GM12878 (cell line): ENCODE results near the gene SLC26A1. TPM values are rescaled to one million over a fixed set of nuclear protein-coding genes. Genes with fewer than 3 reads are reported as not detected.

Experiments
- BRCA1 ChIP-seq: IDR thresholded peaks from 2 replicates; pipeline ENCODE4 v1.6.1; 2011; ENCODE audit warnings: low read depth, low read length, improper control_type of control experiment
- CHD1 ChIP-seq: IDR thresholded peaks from 2 replicates; pipeline ENCODE4 v1.6.1; 2012; ENCODE audit warnings: low read depth, low read length, improper control_type of control experiment
- CREM ChIP-seq: IDR thresholded peaks from 2 replicates; pipeline ENCODE4 v1.6.1; 2014; ENCODE audit warnings: antibody characterized with exemption, low read depth
- DPF2 ChIP-seq: fragments of 450-650 bp; IDR thresholded peaks from 2 replicates; pipeline ENCODE4 v1.6.1; 2017; ENCODE audit warnings: mild to moderate bottlenecking
- EGR1 ChIP-seq, 2 experiments: IDR thresholded peaks; 1 replicate in 1 of 2; 2 replicates in 1 of 2; pipeline ENCODE4 v1.6.1; 2011 to 2012; ENCODE audit warnings: low read depth in 2 of 2, low read length in 2 of 2, borderline replicate concordance in 1 of 2, mild to moderate bottlenecking in 1 of 2, moderate library complexity in 1 of 2
- EP300 ChIP-seq, 2 experiments: fragments of 150-350 bp in 1 of 2; IDR thresholded peaks; 2 replicates each; pipeline ENCODE4 v1.6.1; 2011 to 2012; ENCODE audit warnings: low read depth in 2 of 2, low read length in 2 of 2, borderline replicate concordance in 1 of 2, improper control_type of control experiment in 1 of 2, inconsistent platforms in 1 of 2; ENCODE audit not compliant: control insufficient read depth in 1 of 2
- ESRRA ChIP-seq: IDR thresholded peaks from 2 replicates; pipeline ENCODE4 v1.6.1; 2012; ENCODE audit warnings: mild to moderate bottlenecking, low read length, improper control_type of control experiment
- FOXK2 ChIP-seq: fragments of 450-650 bp; IDR thresholded peaks from 2 replicates; pipeline ENCODE4 v1.6.1; 2017; ENCODE audit warnings: mild to moderate bottlenecking, moderate library complexity
- HCFC1 ChIP-seq: fragments of 150-350 bp; IDR thresholded peaks from 2 replicates; pipeline ENCODE4 v1.6.1; 2014; ENCODE audit warnings: low read length
- HDAC2 ChIP-seq: fragments of 200-600 bp; sonication (generic); IDR thresholded peaks from 2 replicates; pipeline ENCODE4 v1.6.1; 2017
- HDAC6 ChIP-seq: fragments of 200-600 bp; sonication (generic); IDR thresholded peaks from one replicate; pipeline ENCODE4 v1.8.0; 2017; ENCODE audit warnings: antibody characterized with exemption; ENCODE audit not compliant: unreplicated experiment
- IKZF1 ChIP-seq: fragments of 450-650 bp; conservative IDR thresholded peaks from 2 replicates; pipeline ENCODE4 v1.6.1; 2017; ENCODE audit warnings: antibody characterized with exemption, mild to moderate bottlenecking
- JUND ChIP-seq: IDR thresholded peaks from 2 replicates; pipeline ENCODE4 v1.6.1; 2012; ENCODE audit warnings: low read depth, mild to moderate bottlenecking, low read length, improper control_type of control experiment, moderate library complexity
- NFYA ChIP-seq: IDR thresholded peaks from 2 replicates; pipeline ENCODE4 v1.6.1; 2011; ENCODE audit warnings: low read depth, mild to moderate bottlenecking, low read length, improper control_type of control experiment, borderline replicate concordance
- RCOR1 ChIP-seq: conservative IDR thresholded peaks from 2 replicates; pipeline ENCODE4 v1.6.1; 2012; ENCODE audit warnings: low read depth, low read length, improper control_type of control experiment
- SPI1 ChIP-seq: IDR thresholded peaks from 2 replicates; pipeline ENCODE4 v1.6.1; 2011; ENCODE audit warnings: low read depth, mild to moderate bottlenecking, low read length, moderate library complexity, borderline replicate concordance; ENCODE audit not compliant: insufficient read depth
- STAT3 ChIP-seq: IDR thresholded peaks from 2 replicates; pipeline ENCODE4 v1.6.1; 2011; ENCODE audit warnings: low read depth, low read length, improper control_type of control experiment
- TCF7 ChIP-seq: IDR thresholded peaks from 2 replicates; pipeline ENCODE4 v1.6.1; 2014; ENCODE audit warnings: antibody characterized with exemption, borderline replicate concordance
- ZZZ3 ChIP-seq: IDR thresholded peaks from 2 replicates; pipeline ENCODE4 v1.6.1; 2011; ENCODE audit warnings: low read depth; ENCODE audit not compliant: control insufficient read depth, insufficient read length
- polyA plus RNA-seq, 11 experiments: library from polyadenylated mRNA; depleted of rRNA in 4 of 11; unstranded in 6 of 11; stranded (reverse) in 5 of 11; fragments of >200 nt; fragmentation: Nextera tagmentation in 4 of 11; fragmentation: Illumina TruSeq in 1 of 11; extraction: Ambion mirVana in 4 of 11; extraction: Trizol in 1 of 11; gene quantifications; 1 replicate in 1 of 11; 2 replicates in 10 of 11; pipeline versions ENCODE4 v1.2.1 to v1.2.3, GENCODE V29; 2011 to 2016; ENCODE audit warnings: inconsistent platforms in 2 of 11, missing spikeins in 2 of 11, low read depth in 1 of 11
- total RNA-seq, 4 experiments: library from RNA; depleted of rRNA in 3 of 4; stranded (reverse); fragments of >200 nt in 3 of 4; fragmentation: Illumina TruSeq in 1 of 4; extraction: Trizol in 1 of 4; gene quantifications; 2 replicates each; pipeline versions ENCODE4 v1.2.1 to v1.2.3, GENCODE V29; 2013 to 2021
- TF ChIP-seq, protein P1 (sequence below): fragments of 450-650 bp; IDR thresholded peaks from 2 replicates; pipeline ENCODE4 v1.6.1; 2016; ENCODE audit warnings: mild to moderate bottlenecking, moderate library complexity, borderline replicate concordance
- TF ChIP-seq, protein P2 (sequence below): IDR thresholded peaks from 2 replicates; pipeline ENCODE4 v1.6.1; 2012; ENCODE audit warnings: low read length, inconsistent platforms
- TF ChIP-seq, protein P3 (sequence below): fragments of 450-650 bp; IDR thresholded peaks from 2 replicates; pipeline ENCODE4 v1.6.1; 2017; ENCODE audit warnings: mild to moderate bottlenecking, moderate library complexity

Gene SLC26A1
- total and polyA plus RNA-seq, 10 of the 15 experiments (the other 5 are each of a cell fraction or from before 2014, with no cell fraction given) = 0.05 to 0.96 (median 0.28) TPM; not detected in 5

DNA sequence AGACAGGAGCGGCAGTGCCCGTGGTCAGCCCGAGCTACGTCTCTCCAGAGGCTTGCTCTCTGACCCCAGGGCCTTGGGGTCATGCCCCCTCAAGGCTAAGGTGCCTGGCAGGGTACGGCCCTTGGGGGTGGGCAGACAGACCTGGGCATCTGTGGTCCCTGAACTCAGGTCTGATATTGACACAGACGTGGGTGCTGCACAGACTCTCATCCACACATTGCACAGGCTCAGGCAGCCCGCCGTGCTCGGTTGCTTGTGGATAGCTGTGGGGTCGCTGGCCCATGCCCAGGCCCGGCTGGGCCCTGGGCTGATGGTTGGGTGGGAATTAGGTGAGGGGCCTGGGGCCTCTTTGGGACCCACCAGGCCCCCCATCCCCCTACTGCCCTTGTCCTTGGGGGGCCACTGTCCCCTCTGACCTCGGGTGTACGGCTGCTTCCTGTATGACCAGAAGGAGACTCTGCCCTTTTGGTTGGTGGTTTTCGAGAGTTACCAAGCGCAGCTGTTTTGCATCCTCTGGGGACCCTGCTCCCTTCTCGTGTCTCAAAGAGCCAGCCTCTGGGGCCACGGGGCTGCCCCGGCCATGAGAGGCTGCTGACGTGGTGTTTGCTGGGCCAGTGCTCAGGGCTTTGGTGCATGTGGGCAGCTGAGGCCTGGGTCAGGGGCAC, 28.3 kb upstream of the SLC26A1 start (continued):
- TF ChIP-seq JUND (no peak), HDAC6 (no peak), EGR1 (IDR thresholded peaks at IDR 0.05; ENCODE audit: borderline replicate concordance in 1 of 2, low read depth in 2 of 2, low read length in 2 of 2) (no peak), NFYA (no peak), HDAC2 (no peak), ZZZ3 (no peak), FOXK2 (no peak), TCF7 (no peak), HCFC1 (0 out of 2 replicates have a peak, but pooled peaks have one; percentile 22), RCOR1 (0 out of 2 replicates have a peak, but pooled peaks have one; percentile 36), DPF2 (peak; percentile 81; the same call in 1 of the 2 replicates), CHD1 (no peak), ESRRA (peak; percentile 66; the same call in 1 of the 2 replicates), BRCA1 (no peak), STAT3 (no peak), CREM (0 out of 2 replicates have a peak, but pooled peaks have one; percentile 19), IKZF1 (peak; percentile 55; the same call in 1 of the 2 replicates), SPI1 (no peak), EP300 (IDR thresholded peaks at IDR 0.05; ENCODE audit: borderline replicate concordance in 1 of 2, control insufficient read depth in 1 of 2, low read depth in 2 of 2, low read length in 2 of 2) (peak; percentile 48 to 52; a peak in 2 of 4 replicates)
- TF ChIP-seq, protein P1, sequence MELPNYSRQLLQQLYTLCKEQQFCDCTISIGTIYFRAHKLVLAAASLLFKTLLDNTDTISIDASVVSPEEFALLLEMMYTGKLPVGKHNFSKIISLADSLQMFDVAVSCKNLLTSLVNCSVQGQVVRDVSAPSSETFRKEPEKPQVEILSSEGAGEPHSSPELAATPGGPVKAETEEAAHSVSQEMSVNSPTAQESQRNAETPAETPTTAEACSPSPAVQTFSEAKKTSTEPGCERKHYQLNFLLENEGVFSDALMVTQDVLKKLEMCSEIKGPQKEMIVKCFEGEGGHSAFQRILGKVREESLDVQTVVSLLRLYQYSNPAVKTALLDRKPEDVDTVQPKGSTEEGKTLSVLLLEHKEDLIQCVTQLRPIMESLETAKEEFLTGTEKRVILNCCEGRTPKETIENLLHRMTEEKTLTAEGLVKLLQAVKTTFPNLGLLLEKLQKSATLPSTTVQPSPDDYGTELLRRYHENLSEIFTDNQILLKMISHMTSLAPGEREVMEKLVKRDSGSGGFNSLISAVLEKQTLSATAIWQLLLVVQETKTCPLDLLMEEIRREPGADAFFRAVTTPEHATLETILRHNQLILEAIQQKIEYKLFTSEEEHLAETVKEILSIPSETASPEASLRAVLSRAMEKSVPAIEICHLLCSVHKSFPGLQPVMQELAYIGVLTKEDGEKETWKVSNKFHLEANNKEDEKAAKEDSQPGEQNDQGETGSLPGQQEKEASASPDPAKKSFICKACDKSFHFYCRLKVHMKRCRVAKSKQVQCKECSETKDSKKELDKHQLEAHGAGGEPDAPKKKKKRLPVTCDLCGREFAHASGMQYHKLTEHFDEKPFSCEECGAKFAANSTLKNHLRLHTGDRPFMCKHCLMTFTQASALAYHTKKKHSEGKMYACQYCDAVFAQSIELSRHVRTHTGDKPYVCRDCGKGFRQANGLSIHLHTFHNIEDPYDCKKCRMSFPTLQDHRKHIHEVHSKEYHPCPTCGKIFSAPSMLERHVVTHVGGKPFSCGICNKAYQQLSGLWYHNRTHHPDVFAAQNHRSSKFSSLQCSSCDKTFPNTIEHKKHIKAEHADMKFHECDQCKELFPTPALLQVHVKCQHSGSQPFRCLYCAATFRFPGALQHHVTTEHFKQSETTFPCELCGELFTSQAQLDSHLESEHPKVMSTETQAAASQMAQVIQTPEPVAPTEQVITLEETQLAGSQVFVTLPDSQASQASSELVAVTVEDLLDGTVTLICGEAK = no peak
- TF ChIP-seq, protein P2, sequence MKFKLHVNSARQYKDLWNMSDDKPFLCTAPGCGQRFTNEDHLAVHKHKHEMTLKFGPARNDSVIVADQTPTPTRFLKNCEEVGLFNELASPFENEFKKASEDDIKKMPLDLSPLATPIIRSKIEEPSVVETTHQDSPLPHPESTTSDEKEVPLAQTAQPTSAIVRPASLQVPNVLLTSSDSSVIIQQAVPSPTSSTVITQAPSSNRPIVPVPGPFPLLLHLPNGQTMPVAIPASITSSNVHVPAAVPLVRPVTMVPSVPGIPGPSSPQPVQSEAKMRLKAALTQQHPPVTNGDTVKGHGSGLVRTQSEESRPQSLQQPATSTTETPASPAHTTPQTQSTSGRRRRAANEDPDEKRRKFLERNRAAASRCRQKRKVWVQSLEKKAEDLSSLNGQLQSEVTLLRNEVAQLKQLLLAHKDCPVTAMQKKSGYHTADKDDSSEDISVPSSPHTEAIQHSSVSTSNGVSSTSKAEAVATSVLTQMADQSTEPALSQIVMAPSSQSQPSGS = no peak
- TF ChIP-seq, protein P3, sequence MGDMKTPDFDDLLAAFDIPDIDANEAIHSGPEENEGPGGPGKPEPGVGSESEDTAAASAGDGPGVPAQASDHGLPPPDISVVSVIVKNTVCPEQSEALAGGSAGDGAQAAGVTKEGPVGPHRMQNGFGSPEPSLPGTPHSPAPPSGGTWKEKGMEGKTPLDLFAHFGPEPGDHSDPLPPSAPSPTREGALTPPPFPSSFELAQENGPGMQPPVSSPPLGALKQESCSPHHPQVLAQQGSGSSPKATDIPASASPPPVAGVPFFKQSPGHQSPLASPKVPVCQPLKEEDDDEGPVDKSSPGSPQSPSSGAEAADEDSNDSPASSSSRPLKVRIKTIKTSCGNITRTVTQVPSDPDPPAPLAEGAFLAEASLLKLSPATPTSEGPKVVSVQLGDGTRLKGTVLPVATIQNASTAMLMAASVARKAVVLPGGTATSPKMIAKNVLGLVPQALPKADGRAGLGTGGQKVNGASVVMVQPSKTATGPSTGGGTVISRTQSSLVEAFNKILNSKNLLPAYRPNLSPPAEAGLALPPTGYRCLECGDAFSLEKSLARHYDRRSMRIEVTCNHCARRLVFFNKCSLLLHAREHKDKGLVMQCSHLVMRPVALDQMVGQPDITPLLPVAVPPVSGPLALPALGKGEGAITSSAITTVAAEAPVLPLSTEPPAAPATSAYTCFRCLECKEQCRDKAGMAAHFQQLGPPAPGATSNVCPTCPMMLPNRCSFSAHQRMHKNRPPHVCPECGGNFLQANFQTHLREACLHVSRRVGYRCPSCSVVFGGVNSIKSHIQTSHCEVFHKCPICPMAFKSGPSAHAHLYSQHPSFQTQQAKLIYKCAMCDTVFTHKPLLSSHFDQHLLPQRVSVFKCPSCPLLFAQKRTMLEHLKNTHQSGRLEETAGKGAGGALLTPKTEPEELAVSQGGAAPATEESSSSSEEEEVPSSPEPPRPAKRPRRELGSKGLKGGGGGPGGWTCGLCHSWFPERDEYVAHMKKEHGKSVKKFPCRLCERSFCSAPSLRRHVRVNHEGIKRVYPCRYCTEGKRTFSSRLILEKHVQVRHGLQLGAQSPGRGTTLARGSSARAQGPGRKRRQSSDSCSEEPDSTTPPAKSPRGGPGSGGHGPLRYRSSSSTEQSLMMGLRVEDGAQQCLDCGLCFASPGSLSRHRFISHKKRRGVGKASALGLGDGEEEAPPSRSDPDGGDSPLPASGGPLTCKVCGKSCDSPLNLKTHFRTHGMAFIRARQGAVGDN = peak; percentile 80
